ENCODE measurements around the gene ADAMTS19. TPM values are rescaled to one million over a fixed set of nuclear protein-coding genes. Genes with fewer than 3 reads are reported as not detected.

Gene ADAMTS19
- total RNA-seq, 1 experiment from 2014 or later = not detected

GRCh38 chr5:129658801-129659200 lies 198.7 kb downstream of the ADAMTS19 start:
- H3K9me3 Mint-ChIP-seq (ENCODE audit: low read depth, unreplicated experiment) = no peaks in the 10 kb centered on the region
- no peak for TF ChIP-seq CTCF (IDR thresholded peaks at IDR 0.05; ENCODE audit: unreplicated experiment)
- H3K4me3 Mint-ChIP-seq (ENCODE audit: low read depth, unreplicated experiment) = no peak overlapping the region
- no peak overlapping the region for H3K27ac Mint-ChIP-seq (ENCODE audit: unreplicated experiment)
- intact Hi-C loops (cut with micrococcal nuclease; ENCODE audit: unreplicated experiment) = no loop called here
- no peak for DNase-seq
- H3K36me3 Mint-ChIP-seq (ENCODE audit: insufficient read depth, unreplicated experiment) = no peaks in the 10 kb centered on the region
- no peaks in the 10 kb centered on the region for H3K4me1 Mint-ChIP-seq (ENCODE audit: low read depth, unreplicated experiment)
- no peaks in the 10 kb centered on the region for H3K27me3 Mint-ChIP-seq (ENCODE audit: unreplicated experiment)
- BruUV-seq (replicated peaks) = no TSS peak
- CTCF ChIA-PET = no interaction called here

GRCh38 chr5:129661366-129662035 lies 201.4 kb downstream of the ADAMTS19 start:
- Mint-ChIP-seq H3K4me3 (ENCODE audit: low read depth, unreplicated experiment) (no peak overlapping the region), H3K27ac (ENCODE audit: unreplicated experiment) (no peak overlapping the region), H3K4me1 (ENCODE audit: low read depth, unreplicated experiment) (no peaks in the 10 kb centered on the region), H3K36me3 (ENCODE audit: insufficient read depth, unreplicated experiment) (no peaks in the 10 kb centered on the region), H3K9me3 (ENCODE audit: low read depth, unreplicated experiment) (no peaks in the 10 kb centered on the region), H3K27me3 (ENCODE audit: unreplicated experiment) (no peaks in the 10 kb centered on the region)
- no TSS peak for BruUV-seq (replicated peaks)
- TF ChIP-seq CTCF (IDR thresholded peaks at IDR 0.05; ENCODE audit: unreplicated experiment) = no peak
- DNase-seq = no peak
- intact Hi-C loops (cut with micrococcal nuclease; ENCODE audit: unreplicated experiment) = loop anchor here (5.0 kb wide), 1 partner anchor 191 kb away; no protein-coding TSS in a partner anchor
- CTCF ChIA-PET = no interaction called here

GRCh38 chr5:129664336-129664937 lies 204.3 kb downstream of the ADAMTS19 start:
- H3K4me3 Mint-ChIP-seq (ENCODE audit: low read depth, unreplicated experiment) = no peak overlapping the region
- no peak overlapping the region for H3K27ac Mint-ChIP-seq (ENCODE audit: unreplicated experiment)
- TF ChIP-seq CTCF (IDR thresholded peaks at IDR 0.05; ENCODE audit: unreplicated experiment) = peak; percentile 78
- BruUV-seq (replicated peaks) = no TSS peak
- no peaks in the 10 kb centered on the region for H3K9me3 Mint-ChIP-seq (ENCODE audit: low read depth, unreplicated experiment)
- CTCF ChIA-PET = interaction anchor here (0.7 to 1.5 kb wide), 3 partner anchors 107 to 758 kb away, joined by 3 to 5 read pairs (median 3); partner anchors contain the start of gene ADAMTS19
- intact Hi-C loops (cut with micrococcal nuclease; ENCODE audit: unreplicated experiment) = loop anchor here (1.0 to 5.0 kb wide), 2 partner anchors 104 to 188 kb away; no protein-coding TSS in a partner anchor
- H3K36me3 Mint-ChIP-seq (ENCODE audit: insufficient read depth, unreplicated experiment) = no peaks in the 10 kb centered on the region
- H3K4me1 Mint-ChIP-seq (ENCODE audit: low read depth, unreplicated experiment) = no peaks in the 10 kb centered on the region
- peak; percentile 78 for DNase-seq
- no peaks in the 10 kb centered on the region for H3K27me3 Mint-ChIP-seq (ENCODE audit: unreplicated experiment)

- Mint-ChIP-seq H3K36me3 (ENCODE audit: insufficient read depth, unreplicated experiment) (no peaks in the 10 kb centered on the region), H3K27me3 (ENCODE audit: unreplicated experiment) (no peaks in the 10 kb centered on the region), H3K4me1 (ENCODE audit: low read depth, unreplicated experiment) (peaks cover 6% of the 10 kb centered on the region), H3K27ac (ENCODE audit: unreplicated experiment) (no peak overlapping the region), H3K4me3 (ENCODE audit: low read depth, unreplicated experiment) (no peak overlapping the region), H3K9me3 (ENCODE audit: low read depth, unreplicated experiment) (no peaks in the 10 kb centered on the region)
- BruUV-seq (replicated peaks) = no TSS peak
- CTCF ChIA-PET = no interaction called here
- no peak for TF ChIP-seq CTCF (IDR thresholded peaks at IDR 0.05; ENCODE audit: unreplicated experiment)
- intact Hi-C loops (cut with micrococcal nuclease; ENCODE audit: unreplicated experiment) = no loop called here
- no peak for DNase-seq
Observed at GRCh38 chr5:129670957-129671500, 210.9 kb downstream of the ADAMTS19 start.

Measured in Calu3 (cell line).